HG03439 (cell line): ENCODE measurements around the gene ASF1B.

Experiments used
- ATAC-seq: cut with Tn5 transposase; IDR thresholded peaks from one replicate; pipeline ENCODE4 v1.9.1; 2021; ENCODE audit warnings: mild to moderate bottlenecking, moderate library complexity; ENCODE audit not compliant: unreplicated experiment

Gene ASF1B

DNA sequence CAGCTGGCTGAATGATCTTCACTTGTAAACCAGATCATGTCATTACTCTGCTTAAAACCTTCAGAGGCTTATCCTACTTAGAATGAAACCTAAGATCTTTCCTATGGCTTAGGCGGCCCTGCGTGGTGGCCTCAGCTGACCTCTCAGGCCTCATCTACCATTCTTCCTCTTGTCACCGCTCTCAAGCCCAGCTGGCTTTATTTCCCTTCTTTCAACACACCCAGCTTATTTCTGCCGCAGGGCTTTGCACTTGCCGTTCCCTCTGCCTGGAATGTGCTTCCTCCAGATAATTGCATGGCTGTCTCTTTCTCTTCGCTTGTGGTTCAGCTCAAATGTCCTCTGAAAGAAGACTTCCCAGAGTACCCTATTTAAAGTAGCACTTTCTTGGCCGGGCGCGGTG is 3.6 kb upstream of the ASF1B start:
- no peak for ATAC-seq

DNA sequence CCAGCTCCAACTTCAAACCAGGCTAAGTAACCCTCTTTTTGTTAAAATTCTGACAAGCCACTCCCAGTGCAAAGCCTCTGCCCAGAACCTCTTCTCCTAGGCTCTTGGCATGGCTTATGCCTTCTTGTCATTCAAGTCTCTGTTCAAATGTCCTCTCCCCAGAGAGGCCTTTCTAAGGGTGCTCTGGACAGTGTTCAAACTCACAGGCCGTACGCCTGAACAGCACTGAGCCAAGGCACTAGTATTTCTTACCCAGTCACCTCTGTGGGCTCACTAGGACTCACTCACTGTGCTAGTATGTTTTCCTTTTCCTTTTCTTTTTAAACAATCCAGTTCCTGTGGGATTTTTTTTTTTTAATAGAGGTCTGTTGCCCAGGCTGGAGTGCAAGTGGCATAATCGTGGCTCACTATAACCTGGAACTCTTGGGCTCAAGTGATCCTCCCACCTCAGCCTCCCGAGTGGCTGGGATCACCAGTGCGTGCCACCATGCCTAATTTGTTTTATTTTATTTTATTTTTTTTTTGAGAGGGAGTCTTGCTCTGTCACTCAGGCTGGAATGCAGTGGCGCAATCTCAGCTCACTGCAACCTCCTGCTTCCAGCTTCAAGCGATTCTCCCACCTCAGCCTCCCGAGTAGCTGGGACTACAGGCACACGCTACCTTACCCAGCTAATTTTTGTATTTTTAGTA is 2.3 kb upstream of the ASF1B start:
- ATAC-seq: no peak

DNA sequence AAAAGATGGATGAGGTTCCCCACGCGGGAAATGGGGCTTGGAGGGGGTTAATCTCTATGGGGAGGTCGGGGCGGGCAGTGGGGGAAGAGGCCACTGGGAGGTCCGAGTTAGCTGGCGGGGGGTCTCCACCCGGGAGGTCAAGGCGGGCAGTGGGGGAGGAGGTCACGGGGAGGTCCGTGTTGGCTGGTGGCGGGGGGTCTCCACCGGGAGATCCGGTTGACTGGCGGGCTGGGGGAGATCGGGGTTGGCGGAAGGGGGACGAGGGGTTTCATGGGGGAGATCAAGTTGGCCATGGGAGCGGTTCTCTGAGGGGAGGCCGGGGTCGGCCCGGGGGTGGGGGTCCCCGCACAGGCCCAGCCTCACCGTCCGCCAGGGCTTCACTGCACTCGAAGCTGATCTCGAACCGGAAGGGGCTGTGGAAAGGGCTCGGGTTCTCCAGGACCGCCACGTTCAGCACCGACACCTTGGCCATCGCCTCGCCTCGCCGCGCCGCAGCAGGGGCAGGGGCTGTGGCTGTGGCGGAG is 342 bp downstream of the ASF1B start:
- ATAC-seq: no peak

DNA sequence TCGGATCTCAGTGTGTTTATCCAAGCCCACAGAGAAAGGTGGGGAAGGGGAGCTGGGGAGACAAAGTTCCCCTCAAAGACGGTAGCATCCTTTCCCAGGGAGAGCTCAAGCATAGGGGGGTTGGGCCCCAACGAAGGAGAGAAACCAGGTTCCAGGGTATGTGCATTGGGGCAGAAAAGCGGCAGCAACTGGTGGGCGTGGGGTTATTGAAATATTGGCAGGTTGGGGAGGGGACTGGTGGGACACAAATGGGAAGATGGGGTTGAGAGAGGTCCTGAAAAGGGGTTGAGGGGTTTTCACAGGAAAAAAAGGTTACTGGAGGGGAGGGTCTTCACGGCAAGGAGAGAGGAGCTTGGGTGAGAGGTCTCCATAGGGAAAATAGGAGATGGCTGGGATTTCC is 1.0 kb downstream of the ASF1B start:
- ATAC-seq: no peak

DNA sequence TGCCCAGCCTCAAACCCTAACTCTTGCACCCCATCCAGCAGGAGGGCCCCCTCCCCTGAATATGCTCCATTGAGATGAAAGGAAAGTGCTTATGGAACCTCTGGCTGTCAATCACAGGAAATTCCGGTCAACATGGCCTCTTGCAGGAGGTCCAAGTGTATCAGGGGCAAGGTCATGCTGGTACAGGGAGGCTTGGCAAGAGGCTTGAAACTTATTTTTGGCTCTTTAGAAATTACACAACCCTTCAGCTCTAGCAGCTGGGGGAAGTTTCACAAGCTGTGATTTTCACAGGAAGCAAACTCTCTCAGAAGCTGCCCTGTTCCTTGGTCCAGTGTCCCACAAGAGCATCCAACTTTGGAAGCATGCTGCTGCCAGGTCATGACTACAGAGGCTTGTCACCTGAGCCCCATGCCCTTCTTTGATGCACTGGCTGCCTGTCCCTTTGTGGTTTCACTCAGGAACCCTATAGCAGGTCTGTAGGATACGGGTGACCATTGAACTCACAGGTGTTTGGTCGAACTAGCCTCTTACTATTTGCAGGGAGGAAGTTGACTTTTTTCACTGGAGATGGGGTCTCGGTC is 8.4 kb downstream of the ASF1B start:
- ATAC-seq: no peak

DNA sequence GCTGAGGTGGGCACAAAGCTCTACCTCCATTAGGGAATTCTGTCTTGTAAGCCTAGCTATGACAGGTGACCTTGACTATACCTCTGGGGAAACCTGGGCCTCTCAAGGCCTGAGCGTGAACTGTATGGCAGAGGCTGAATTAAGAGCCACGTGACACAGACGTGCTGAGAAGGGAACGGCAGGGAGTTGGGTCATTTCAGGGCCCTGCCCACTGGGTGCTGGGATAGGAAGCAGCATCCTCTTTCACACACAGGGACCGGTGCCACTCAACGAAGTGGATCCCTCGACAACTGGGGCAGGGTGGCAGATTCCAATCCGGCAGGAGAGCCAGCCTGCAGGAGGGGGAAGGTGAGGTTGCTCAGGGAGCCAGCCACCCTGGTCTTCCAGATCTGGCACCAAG is 9.2 kb downstream of the ASF1B start:
- ATAC-seq: no peak

DNA sequence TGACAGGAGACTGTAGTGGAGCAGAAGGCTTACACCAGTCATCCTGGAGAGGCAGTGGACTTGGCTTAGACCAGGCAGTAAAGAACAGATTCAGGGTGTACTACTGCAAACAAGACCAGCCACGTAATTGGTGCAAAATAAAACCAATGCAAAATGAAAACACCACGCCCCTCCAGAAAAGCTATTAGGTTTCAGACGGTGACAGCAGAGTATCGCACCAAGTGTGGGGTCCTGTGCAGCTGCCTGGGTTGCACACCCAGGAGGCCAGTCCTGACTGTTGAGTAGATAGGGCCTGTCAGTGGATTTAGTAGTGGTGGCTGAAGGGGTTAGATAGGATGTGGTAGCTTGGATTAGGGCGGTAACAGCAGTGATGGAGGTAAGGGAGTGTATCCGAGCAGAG is 13.5 kb downstream of the ASF1B start:
- no peak for ATAC-seq

DNA sequence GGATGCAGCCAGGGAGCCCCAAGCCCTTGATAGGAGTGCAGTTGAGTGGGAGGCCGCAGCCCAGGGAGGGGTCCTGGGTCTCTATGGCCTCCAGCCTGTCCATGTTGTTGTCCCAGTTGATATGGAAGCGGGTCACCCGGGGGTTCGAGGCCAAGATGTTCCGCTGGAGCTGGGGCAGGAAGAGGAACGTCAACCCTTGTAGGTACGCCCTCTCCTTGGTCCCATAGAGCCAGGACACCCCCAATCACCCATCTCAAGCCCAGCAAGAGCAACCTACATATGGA is 15.9 kb downstream of the ASF1B start:
- no peak for ATAC-seq

DNA sequence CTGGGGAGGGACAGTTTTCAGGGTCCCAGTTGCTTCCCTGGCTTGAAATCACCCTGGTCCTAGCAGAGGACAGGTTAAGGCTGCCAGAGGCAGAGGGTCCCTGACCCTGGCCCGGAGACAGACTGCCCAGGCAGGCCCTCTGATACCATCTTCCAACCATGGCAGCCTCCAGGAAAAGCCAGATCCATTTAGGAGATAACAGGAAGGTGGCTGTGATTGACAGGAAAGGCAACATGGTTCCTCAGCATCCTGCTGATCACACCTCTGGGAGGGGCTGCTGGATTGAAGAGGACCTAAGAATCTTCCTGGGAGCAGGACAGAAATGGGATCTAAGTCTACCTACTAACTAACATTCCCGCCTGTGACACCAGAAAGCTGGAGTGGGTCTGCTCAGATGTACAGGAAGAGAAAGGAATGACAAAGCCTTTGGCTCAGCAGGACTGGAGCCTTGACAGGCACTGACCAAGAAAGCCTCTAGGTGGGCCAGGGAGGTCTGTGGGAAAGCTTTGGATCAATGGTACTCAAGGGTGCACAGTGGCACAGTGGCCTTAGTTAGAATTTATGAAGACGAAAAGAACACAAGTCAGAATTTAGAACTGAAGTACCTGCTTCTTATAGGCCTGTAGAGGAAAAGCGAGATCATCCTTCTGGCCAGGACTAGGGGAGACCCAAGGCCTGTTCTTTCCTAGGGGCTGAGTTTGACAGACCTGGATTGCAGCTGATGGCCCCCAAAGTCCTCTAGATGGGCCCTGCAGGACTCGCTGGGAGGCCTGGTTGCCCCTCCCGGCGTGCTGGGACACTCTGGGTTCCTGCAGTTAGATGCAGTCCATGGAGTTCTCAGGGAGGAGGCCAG is 16.5 kb downstream of the ASF1B start:
- no peak for ATAC-seq

DNA sequence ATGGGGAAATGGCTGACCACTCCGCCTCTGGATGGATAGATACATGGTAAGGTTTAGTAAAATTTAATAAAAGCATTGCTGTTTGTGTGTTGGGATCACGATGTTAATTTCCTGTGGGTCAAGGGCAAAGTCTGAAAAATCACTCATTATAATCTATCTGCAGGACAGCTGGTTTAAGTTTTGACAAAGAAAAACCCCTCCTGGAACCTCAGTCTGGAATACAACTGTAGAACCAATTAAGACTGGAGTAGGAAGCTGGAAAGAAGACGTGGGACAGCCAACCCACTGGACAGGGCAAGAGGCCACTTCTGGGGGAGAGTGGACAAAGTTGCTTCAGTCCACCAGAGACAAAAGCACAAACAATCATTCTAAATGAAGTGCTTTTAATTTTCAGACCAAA is 17.2 kb downstream of the ASF1B start:
- no peak for ATAC-seq

DNA sequence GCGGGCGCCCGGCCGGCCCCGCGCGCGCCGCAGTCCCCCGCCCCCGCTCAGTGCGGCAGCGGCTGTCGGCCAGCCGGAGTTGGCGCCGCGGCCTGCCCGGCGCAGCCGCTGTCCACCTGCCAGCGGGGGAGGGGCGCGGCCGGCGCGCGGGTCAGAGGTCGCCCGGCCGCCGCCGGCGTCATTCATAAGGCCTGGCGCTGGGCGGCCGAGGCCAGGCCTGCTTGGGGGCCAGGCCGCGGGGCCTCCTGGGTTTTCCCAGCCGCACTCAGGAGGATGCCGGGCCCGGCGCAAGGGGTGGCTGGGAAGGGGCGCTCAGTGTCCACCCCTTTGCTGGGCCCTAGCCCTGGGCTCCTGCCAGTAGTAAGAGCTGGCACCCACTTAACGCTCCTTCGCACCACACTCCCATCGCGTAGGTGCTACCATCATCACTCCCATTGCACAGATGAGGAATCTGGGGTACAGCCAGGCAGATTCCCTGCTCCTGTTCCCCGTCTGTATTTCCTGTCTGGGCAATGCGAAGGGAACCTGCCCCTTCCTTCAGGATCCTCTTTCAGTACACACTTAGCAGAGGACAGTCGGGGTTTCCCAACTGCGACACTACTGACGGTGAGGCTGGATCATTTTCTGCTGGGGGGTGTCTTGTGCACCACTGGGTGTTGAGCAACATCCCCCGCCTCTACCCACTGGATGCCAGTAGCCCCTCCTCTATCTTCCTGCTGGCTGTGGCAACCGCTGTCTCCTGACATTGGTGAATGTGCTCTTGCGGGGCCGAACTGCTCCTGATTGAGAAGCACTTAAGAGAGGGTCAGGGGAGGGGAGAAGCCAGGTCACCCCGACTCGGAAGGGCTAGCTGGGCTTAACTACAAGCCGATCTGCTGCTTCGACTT is 18.0 kb downstream of the ASF1B start:
- peak; percentile 39 for ATAC-seq

DNA sequence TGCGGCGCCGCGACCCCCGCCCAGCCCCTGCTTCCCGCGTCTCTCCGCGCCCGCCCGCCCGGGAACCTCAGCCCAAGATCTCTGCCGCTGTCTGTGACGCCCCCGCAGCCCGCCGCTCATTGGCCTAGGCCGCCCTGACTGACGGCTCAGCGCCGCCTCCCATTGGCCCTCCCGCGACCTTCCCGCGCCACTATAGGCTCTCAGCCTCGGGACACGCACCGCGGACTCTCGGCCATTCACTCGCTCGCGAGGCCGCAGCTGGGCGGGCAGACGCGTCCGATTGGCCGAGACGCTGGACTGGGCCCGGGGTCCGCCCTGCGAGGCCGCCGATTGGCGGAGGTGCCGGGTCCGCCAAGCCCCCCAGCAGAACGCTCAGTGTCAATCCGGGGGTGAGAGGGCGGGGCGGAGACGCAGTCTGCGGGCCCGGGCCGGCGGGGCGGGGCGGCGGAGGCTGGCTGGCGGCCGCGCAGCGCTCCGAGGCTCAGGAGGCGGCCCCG is 18.7 kb downstream of the ASF1B start, which contains the start of gene PRKACA:
PRKACA (minus strand) TSS at position 95 of the 497 bp plus-strand sequence. CDS start 215 bp downstream, outside the sequence.
- peak; percentile 91 for ATAC-seq

DNA sequence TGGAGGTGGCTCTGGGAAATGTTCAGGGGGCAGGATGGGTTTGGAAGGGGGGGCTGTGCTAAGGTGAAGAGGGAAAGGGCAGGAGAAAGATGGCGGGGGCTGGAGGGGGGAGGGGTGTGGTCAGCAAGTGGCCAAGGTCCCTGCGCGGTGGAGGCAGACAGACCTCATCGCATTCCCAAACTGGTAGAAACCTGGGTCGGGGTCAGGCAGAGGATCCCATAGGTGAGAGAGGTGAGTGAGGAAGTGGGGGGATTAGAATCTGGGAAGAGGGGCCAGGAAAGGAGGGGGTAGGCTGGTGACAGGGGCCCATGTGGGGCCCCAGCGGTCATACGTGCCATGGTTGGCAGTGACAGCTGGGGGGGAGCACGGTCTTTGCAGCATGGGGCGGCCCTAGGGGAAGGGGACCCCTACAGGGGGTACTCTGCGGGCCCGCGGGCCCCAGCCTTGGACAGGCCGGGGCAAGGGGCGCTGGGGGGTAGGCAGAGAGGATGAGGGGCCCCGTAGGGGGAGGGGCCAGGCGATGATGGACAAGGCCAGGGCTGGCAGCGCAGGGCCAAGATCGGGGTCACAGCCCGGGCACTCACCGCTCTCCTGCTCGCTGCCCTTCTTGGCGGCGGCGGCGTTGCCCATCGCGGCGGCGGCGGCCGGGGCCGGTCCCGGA is 19.3 kb downstream of the ASF1B start:
- peak; percentile 7 for ATAC-seq

DNA sequence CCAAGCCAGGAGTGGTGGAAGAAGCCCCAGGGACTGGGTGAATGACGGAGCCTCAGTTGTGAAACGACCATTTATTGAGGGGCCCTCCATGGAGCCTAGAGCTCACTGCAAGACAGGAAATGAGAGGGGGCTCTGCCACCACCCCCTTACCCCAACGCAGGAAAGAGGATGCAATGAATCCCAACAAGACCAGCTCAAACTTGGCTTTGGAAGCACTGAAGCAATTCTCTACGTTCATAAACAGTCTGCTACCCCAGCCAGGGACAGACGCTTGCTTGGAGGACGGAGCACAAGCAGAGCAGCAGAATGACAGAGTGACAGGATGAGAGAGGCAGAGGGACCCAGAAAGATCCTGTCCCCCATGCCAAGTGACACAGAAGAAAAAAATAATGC is 19.9 kb downstream of the ASF1B start:
- ATAC-seq: no peak

DNA sequence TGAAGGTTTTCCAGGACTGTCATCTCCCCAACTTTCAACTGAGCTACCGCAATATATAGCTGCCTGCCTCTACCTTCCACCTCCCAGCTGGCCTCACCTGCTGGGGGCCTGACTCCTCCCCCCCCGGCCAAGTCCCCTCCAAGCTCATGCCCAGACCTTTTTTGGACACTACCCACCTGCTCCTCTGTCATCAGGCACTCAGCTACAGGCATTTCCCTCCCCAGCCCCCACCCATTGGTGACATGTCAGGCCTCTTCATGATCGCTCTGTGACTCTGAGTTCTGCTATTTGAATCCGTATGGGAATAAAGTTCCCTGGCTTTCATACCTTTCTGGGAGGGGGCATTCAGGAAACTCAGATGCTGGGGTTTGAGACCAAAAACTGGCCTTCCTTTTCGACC is 20.6 kb downstream of the ASF1B start:
- no peak for ATAC-seq

DNA sequence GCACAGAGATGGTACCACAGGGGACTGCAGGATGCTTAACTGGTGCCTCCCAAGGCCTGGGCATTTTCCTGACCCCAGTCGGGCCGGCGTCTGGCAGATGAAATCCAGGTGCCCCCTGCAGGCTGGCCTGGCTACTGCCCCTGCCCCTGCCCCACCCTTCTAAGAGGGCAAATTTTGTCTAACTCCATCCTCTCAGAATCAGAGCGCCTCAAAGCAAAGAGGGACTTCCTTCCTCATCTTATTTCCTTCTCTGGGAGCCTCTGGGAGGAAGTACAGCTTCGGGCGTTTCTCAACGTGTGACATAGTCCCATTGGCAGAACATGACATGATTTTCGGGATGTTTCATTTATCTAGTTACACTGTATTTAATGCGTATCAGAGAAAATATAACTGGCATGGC is 21.5 kb downstream of the ASF1B start:
- ATAC-seq: no peak

DNA sequence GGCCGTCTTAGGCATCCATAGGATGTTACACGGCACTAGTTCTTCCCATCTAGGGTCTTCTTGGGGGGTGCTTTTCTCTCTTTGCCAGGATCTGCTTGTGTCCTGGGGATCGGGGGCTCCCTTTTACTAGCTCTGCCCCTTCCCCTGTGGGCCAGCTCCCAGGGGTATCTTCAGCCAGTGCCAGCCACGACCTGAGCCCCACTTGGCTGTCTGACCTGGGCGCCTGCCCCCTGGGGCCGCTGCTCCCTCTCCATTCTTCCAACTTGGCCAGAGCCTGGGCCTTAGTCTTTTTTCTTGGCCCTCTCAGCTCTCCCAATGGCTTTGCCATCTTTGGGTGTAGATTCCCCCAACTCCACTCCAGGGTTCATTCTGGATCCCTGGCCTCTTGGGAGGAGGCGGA is 21.9 kb downstream of the ASF1B start:
- ATAC-seq: no peak

DNA sequence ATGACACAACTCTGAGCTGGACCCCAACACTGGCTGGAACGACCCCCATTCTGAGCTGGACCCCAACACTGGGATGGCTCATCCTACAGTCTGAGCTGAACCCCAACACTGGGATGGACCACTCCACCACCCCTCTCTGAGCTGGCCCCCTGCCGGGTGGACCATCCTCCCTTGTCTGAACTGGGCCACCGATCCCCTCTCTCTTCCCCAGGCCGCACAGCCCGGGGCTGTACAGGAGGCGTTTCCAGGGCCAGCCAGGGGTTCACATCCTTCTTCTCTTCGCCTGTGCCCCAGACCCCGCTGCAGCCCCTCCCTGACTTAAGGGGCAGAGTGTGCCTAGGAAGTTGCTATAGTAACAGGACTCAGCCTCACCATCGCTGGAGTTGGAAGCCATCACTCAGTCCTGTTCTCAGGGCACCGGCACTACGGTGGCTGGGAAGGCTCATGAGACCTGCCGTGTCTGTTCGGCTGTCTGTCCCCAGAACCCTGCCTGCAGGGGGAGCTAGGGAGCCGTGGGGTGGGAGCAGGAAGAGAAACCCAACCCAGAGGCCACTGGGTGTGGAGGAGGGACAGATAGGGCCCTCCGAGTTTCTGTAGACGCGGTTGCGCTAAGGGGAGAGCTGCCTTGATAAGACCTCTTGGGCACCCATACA is 22.5 kb downstream of the ASF1B start:
- no peak for ATAC-seq

DNA sequence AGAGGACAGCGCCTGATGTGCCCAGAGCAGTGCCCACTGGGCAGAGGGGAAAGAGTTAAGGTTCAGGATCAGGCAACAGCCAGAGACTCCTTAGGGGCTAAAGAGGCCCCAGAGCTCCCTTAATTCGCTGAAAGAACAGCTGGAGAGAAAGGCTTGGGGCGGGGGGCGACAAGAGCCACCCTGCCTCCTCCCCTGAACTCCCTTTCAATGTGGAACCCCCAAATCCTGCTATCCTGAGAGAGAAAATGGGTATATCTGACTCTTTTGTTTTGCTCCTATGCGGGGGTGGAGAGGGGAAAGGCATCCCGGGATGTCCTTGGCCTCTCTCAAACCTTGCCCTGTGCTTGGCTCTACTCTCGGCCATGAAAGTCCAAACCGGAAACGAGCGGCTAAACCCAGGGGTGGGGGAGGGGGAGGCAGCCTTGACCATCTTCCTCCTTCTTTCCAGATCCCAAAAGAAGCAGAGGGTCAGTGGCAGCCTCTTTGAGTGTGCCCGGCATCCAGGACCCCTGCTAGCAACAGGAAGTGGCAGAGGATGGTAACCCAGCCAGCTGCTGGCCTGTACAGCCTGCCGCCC is 23.5 kb downstream of the ASF1B start:
- ATAC-seq: no peak
